NCI-H2081 (cell line): ENCODE results near the gene ZDBF2.
A peak's percentile ranks its signal among the peaks of the same experiment; 100 is the strongest.
"Not testable (repeated sequence)": the region's sequence is repeated elsewhere in the genome, so short reads cannot be mapped to it uniquely, and the experiment has no call there.

ENCODE experiments used
- DNase-seq, 2 experiments: peaks; one replicate each; lab custom pipeline; 2025; lab: John Stamatoyannopoulos, UW

Gene ZDBF2

DNA sequence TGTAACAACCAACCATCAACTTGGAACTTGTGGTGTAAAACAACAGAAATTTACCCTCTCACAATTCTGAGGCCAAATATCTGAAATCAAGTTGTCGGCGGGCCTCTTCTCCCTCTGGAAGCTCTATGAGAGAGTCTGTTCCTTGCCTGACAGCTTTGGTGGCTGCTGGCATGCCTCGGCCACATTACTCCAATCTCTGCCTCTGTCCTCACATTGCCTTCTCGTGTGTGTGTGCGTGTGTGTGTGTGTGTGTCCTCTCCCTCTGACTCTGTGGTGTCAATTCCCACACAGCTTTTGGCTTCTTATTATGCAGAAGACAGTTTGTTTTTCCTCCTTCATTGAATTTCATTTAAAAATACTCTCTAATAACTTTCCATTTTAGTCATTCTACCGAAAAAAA, 50.4 kb downstream of the ZDBF2 start:
- no peak for DNase-seq

DNA sequence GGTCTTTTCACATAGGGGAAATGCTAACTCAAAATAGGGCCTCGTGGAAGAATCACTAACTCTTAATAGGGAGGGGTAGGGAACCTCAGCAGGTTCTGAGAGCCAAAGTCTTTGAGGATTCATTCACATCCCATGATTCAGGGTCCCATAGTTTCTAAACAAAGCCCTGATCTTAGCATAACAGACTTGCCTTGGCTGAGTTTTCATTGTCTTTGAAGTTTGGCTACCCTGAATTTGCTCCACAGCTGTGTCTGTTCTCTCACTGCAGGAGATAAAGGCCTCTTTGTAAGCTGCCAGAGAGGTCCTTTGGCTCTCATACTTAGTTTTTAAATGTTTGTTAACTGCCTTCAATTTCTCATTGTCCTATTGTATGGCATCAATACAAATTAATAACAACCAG, 54.5 kb downstream of the ZDBF2 start:
- no peak for DNase-seq

DNA sequence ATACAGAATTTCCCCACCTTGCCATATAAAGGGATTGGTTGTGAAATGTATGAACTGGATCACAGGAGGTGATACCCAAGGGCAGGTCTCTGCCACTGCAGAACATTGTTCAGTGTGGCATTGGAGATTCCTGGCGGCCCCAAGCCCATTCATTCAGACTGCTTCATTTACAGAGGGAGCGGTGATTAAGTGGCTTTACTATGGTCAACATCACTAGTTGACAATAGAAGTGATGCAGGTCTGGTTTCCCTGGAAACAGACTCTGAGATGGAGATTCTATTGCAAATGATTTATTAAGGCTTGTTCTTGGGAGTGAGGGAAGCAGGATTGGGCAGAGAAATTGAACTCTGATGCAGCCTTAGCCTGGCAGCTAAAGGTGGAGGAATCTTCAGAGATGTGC, 62.4 kb downstream of the ZDBF2 start:
- DNase-seq, result peak in 1 of 2 experiments; percentile 8

DNA sequence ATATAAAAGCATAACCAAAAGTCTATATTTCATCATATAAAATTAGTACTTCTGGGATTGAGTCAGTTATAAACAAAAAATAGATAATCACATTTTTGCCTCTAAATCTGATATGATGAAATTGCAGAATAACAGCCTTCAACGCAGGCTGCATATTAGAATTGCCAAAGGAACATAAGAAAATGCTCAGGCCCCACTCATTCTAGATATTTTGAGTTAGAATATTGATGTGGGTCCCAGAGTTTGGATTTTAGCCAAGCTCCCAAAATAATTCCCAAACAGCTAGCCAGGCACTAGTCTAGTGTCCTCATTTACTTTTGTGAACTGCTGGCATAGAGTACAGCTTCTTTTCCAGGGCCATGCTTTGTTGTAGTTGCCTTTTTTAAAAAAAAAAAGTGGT, 63.5 kb downstream of the ZDBF2 start:
- DNase-seq, result no peak

DNA sequence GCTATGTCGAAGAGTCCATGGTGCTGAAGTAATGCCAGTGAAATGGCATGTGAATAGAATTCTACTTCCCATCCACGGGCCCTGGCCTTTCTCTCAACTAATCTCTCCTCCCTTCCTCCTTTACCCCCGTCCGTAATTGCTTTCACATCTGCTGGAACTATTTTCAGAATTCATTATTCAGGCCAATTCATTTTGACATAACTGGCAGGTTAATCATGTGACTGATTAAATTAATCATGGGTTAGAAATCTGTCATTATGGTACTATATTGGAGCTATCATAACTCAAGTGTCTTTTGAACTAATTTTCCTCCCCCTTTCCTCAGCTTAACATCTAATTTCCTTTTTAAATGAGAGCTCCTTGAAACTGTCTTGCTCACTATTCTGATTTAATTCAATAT, 66.9 kb downstream of the ZDBF2 start:
- DNase-seq, result no peak

DNA sequence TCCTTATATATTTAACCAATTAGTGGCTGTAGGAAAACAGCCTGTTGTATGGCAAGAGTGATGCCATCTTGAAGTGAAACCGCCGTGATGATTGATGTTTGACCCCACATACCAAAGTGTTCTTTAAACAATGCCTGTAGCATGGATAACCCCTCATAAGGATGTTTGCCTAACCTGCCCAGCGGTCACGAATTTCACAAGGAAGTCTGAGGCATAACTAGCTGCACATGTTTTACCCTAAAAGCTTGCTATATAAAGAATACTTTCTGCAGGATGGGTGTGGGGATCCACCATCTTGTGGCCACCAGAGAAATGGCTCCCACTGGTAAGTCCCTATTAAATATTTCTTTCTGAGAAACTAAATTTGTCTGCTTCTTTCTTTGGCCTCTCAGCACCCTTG, 68.7 kb downstream of the ZDBF2 start:
- DNase-seq, result no peak

DNA sequence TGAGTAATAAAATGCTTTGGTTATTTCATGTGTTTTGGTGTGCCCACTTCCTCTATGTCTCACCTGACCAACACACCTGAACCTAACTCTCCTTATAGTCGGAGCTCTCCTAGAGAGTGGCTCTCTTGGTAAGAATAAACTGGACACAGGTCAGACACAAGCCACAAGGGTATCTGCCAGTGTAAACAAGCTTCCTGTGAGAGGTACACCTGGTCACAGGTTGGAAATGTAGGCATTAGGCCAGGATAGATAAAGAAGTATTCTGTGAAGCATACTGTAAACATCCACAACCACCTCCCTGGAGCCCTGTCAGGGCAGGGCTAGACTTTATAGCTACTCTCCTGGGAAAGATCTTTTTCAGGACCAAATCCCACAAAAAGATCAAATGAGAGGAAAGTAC, 69.4 kb downstream of the ZDBF2 start:
- no peak for DNase-seq

DNA sequence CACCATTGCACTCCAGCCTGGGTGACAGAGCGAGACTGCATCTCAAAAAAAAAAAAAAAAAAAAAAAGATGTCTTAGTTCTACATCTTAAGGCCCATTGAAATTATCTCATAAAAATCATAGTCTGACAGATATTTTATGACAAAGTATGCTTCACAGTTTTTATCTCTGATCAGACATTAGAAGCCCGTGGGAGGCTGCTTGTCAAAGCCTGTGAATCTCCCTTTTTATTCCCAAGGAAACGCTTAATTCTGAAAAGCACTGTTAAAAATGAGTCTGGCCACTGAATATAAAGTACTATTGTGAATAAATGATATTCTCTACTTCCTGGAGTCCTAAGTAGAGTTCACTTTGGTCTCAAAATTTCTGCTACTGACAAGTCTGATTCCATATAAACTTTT, 71.1 kb downstream of the ZDBF2 start:
- no peak for DNase-seq

DNA sequence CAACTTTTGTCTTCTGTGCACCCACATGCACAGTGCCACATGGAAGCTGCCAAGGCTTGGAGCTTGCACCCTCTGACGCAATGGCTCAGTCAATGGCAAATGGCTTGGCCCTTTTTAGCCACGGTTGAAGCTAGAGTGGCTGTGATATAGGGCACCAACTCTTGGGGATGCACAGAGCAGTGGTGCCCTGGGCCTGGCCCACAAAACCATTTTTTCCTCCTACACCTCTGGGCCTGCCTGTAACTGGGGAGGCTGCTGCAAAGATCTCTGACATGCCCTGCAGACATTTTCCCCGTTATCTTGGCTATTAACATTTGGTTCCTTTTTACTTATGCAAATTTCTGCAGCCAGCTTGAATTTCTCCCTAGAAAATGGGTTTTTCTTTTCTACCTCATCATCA, 74.9 kb downstream of the ZDBF2 start:
- DNase-seq, result no peak

DNA sequence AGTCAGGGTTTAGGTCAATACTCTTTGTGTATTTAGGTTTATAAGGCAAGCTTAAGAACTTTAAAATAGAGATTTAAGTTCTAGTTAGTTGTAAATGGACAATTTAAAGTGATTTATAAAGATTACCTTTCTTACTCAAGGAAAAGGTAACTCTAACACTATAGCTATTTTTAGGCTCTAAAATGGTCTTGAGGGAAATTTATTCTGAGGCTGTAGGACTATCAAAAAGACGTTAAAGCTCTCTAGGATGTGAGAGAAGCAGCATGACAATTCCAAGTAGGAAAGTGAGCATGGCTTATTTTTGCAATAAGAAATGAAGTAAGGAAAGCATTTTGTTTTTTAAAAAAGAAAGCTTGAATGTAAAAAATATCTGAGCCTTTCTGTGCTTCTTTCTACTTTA, 78.1 kb downstream of the ZDBF2 start:
- DNase-seq, result no peak

DNA sequence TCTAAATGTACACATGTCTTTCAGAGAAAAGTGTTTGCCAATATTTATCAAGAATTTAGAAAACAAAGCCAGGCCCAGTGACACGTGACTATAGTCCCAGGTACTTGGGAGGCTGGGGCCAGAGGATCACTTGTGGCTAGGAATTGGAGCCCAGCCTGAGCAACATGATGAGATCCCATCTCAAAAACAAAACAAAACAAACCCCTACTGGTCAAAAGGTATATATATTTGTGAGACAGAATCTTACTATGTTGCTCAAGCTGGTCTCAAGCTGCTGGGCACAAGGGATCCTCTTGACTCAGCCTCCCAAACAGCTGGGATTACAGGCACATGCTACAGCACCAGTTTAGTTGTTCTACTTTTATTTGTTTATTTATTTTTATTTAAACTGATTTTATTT, 79.2 kb downstream of the ZDBF2 start:
- DNase-seq, result no peak

DNA sequence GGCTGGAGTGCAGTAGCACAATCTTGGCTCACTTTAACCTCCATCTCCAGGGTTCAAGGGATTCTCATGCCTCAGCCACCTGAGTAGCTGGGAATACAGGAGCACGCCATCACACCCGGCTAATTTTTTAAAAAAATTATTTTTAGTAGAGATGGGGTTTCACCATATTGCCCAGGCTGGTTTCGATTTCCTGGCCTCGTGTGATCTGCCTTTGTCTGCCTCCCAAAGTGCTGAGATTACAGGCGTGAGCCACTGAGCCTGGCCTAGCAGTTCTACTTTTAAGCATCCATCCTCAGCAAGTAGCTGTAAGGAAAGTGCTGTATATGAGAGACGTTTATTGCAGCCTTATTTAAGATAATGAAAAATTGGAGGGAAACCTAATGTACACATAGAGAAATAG, 79.7 kb downstream of the ZDBF2 start:
- DNase-seq, result no peak

DNA sequence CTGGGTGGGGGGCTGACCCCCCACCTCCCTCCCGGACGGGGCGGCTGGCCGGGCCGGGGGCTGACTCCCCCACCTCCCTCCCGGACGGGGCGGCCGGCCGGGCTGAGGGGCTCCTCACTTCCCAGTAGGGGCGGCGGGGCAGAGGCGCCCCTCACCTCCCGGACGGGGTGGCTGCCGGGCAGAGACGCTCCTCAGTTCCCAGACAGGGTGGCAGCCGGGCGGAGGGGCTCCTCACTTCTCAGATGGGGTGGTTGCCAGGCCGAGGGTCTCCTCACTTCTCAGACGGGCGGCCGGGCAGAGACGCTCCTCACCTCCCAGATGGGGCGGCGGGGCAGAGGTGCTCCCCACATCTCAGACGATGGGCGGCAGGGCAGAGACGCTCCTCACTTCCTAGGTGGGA, 82.4 kb downstream of the ZDBF2 start:
- DNase-seq, result not testable (repeated sequence)

DNA sequence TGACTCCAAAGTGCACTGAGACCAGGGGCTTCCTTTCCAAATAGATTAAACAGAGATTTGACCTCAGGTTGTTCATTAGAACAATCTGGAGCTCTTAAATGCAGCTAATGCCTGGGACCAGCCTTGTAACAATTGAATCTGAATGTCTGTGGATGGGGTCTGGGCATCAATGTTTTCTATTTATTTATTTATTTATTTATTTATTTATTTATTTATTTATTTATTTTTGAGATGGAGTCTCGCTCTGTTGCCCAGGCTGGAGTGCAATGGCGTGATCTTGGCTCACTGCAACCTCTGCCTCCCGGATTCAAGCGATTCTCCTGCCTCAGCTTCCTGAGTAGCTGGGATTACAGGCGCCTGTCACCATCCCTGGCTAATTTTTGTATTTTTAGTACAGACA, 86.4 kb downstream of the ZDBF2 start:
- DNase-seq, result not testable (repeated sequence)

DNA sequence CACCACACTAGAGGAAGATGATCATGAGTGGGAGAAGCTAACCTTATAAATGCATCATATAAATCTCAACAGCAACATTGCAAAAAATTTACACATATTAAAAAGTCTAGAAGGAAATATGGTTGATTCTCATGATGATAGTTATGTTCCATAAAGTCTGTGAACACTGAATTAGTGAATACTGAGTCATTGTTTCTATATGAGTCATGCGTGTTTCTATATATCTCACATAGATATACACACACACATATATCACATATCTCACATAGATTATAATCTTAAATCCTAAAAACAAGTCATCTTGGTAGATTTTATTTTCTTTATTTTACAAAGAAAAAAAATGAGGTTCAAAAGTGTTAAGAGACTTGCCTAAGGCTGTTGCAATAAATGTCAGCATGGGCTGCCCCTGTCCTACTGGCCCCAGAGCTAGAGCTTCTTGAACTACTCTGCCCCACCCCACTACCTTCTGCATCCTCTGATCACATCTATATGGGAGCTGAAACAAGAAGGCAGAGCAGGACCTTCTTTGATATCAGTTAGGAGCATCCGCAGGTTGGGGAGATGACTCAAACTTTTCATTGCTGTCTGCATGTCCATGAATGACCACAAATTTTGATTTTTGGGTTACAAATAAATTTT, 87.1 kb downstream of the ZDBF2 start:
- no peak for DNase-seq
